K562 (cell line): ENCODE data around the gene DIPK1B. TPM values are rescaled to one million over a fixed set of nuclear protein-coding genes. Genes with fewer than 3 reads are reported as not detected.

ENCODE experiments used
- ATAC-seq: fragments of 200-7000 bp; cut with Tn5 transposase; 3 replicates; pipeline ENCODE4 v1.9.1; 2020; ENCODE audit warnings: moderate library complexity
- BruUV-seq: library from RNA; stranded (reverse); fragments of 400-500 nt; replicated peaks from 2 replicates; lab custom pipeline; 2021; lab: Mats Ljungman, UMichigan
- CTCF ChIA-PET: fragments of 300-600 bp; formaldehyde crosslinking; extraction: SDS; loops from one replicate; lab custom pipeline; 2021; ENCODE audit warnings: low intra/inter-chr PET ratio; lab: Yijun Ruan, JAX
- POLR2A ChIA-PET: fragments of 300-600, 350-650 bp; sonication (Branson Sonifier 250); formaldehyde crosslinking; extraction: SDS; loops from one replicate; lab custom pipeline; 2021; ENCODE audit warnings: antibody characterized with exemption, inconsistent platforms; lab: Yijun Ruan, JAX
- DNase-seq, 4 experiments: peaks; one replicate each; pipeline versions ENCODE4 v3.0.0 to v3.0.0-alpha.2; 2011 to 2018; ENCODE audit warnings: low spot score in 3 of 4, mixed read lengths in 3 of 4; ENCODE audit errors: extremely low read depth in 1 of 4
- FAIRE-seq: peaks from 2 replicates; lab custom pipeline; 2011; peaks lifted over from hg19 to GRCh38; lab: Jason Lieb, UNC
- H2AFZ ChIP-seq: 2 replicates; pipeline ENCODE4 v1.6.0; 2011; ENCODE audit warnings: low read depth, low read length, control low read depth, inconsistent platforms
- H3K27ac ChIP-seq: fragments of 200-600 bp; 3 replicates; pipeline ENCODE4 v1.8.0; 2011; ENCODE audit warnings: low read depth, mild to moderate bottlenecking, control low read depth, inconsistent platforms, low read length, moderate library complexity, mixed read lengths; ENCODE audit errors: extremely low read depth
- H3K27me3 ChIP-seq, 2 experiments: fragments of 300-600 bp in 1 of 2; 2 replicates in 1 of 2; 3 replicates in 1 of 2; pipeline versions ENCODE4 v1.6.0 to v1.8.0; 2011; ENCODE audit warnings: inconsistent platforms in 2 of 2, low read length in 2 of 2, mild to moderate bottlenecking in 1 of 2, mixed read lengths in 1 of 2, moderate library complexity in 1 of 2; ENCODE audit not compliant: control insufficient read depth in 2 of 2, insufficient read depth in 2 of 2
- H3K36me3 ChIP-seq: fragments of 300-600 bp; 3 replicates; pipeline ENCODE4 v1.8.0; 2011; ENCODE audit warnings: mild to moderate bottlenecking, low read length, inconsistent platforms; ENCODE audit not compliant: control insufficient read depth, insufficient read depth
- H3K4me1 ChIP-seq, 2 experiments: fragments of 200-600 bp in 1 of 2; replicated peaks in 1 of 2; 2 replicates in 1 of 2; 3 replicates in 1 of 2; pipeline versions ENCODE4 v1.5.1 to v1.8.0; 2011; ENCODE audit warnings: inconsistent platforms in 2 of 2, low read length in 2 of 2, mild to moderate bottlenecking in 1 of 2, mixed read lengths in 1 of 2, moderate library complexity in 1 of 2; ENCODE audit not compliant: control insufficient read depth in 2 of 2, insufficient read depth in 2 of 2
- H3K4me2 ChIP-seq: 2 replicates; pipeline ENCODE4 v1.6.1; 2011; ENCODE audit warnings: low read length, control low read depth, inconsistent platforms, mixed read lengths; ENCODE audit not compliant: insufficient read depth
- H3K4me3 ChIP-seq: fragments of 200-600 bp; sonication (generic), shearing (Covaris generic); 2 replicates; pipeline ENCODE4 v1.5.1; 2016; ENCODE audit warnings: control low read depth, inconsistent platforms
- H3K79me2 ChIP-seq: fragments of 200-600 bp; 3 replicates; pipeline ENCODE4 v1.8.0; 2011; ENCODE audit warnings: low read length, inconsistent platforms; ENCODE audit not compliant: control insufficient read depth, insufficient read depth
- H3K9ac ChIP-seq, 2 experiments: 2 replicates each; pipeline versions ENCODE4 v1.6.0 to v1.6.1; 2011; ENCODE audit warnings: low read depth in 2 of 2, low read length in 2 of 2, control low read depth in 1 of 2, inconsistent platforms in 1 of 2, mild to moderate bottlenecking in 1 of 2, mixed read lengths in 1 of 2; ENCODE audit not compliant: insufficient read depth in 1 of 2
- H3K9me1 ChIP-seq: one replicate; pipeline ENCODE4 v1.6.0; 2011; ENCODE audit warnings: inconsistent platforms, mild to moderate bottlenecking, low read length, moderate library complexity; ENCODE audit not compliant: control insufficient read depth, insufficient read depth
- H3K9me3 ChIP-seq: replicated peaks from 2 replicates; pipeline ENCODE4 v1.5.1; 2011; ENCODE audit warnings: low read depth, low read length, inconsistent platforms; ENCODE audit not compliant: control insufficient read depth, insufficient read depth
- H4K20me1 ChIP-seq: replicated peaks from 2 replicates; pipeline ENCODE4 v1.6.1; 2011; ENCODE audit warnings: low read length, inconsistent platforms, mixed read lengths; ENCODE audit not compliant: control insufficient read depth, insufficient read depth
- U2AF1 ChIP-seq: fragments of 200-400 bp; formaldehyde crosslinking; optimal IDR thresholded peaks from 2 replicates; pipeline ENCODE3; 2017; ENCODE audit warnings: mild to moderate bottlenecking, low read depth, low read length, moderate library complexity
- ZBTB33 ChIP-seq: sonication (generic); formaldehyde crosslinking; IDR thresholded peaks from 2 replicates; pipeline ENCODE4 v1.8.1; 2023; ENCODE audit warnings: mild to moderate bottlenecking, missing genetic modification reagents
- WGBS: fragments of 100-300 bp; shearing (Covaris generic); methylation state at CpG from one replicate; pipeline ENCODE4 v1.1.6; 2016; ENCODE audit warnings: low coverage, mixed read lengths; ENCODE audit not compliant: insufficient coverage; ENCODE audit errors: missing lambda C conversion rate; 5-methylcytosine and 5-hydroxymethylcytosine counted together
- in situ Hi-C: fragments of 300-500 bp; cut with MboI; formaldehyde crosslinking; loops from 4 replicates; pipeline ENCODE4 v1.15.0; 2018; ENCODE audit warnings: inconsistent platforms, mixed read lengths
- intact Hi-C: fragments of 100-400 bp; cut with micrococcal nuclease; formaldehyde crosslinking; loops from 2 replicates; pipeline ENCODE4 v1.14.2; 2022
- polyA plus RNA-seq, 8 experiments: library from polyadenylated mRNA; depleted of rRNA in 4 of 8; stranded (reverse) in 5 of 8; unstranded in 3 of 8; fragments of >200 nt; fragmentation: Nextera tagmentation in 2 of 8; fragmentation: Illumina TruSeq in 1 of 8; extraction: Ambion mirVana in 2 of 8; extraction: Trizol in 1 of 8; gene quantifications; 2 replicates each; pipeline versions ENCODE4 v1.2.1 to v1.2.3, GENCODE V29; 2011 to 2014; ENCODE audit warnings: inconsistent platforms in 1 of 8, missing spikeins in 1 of 8
- total RNA-seq, 7 experiments: library from RNA; depleted of rRNA in 6 of 7; stranded (reverse); fragments of >200 nt in 6 of 7; fragmentation: Illumina TruSeq in 2 of 7; extraction: Trizol in 2 of 7; gene quantifications; 2 replicates each; pipeline versions ENCODE4 v1.2.1 to v1.2.3, GENCODE V29; 2011 to 2021; ENCODE audit warnings: low replicate concordance in 1 of 7

The DIPK1B gene
- total and polyA plus RNA-seq, 9 of the 15 experiments (the other 6 are each of a cell fraction or from before 2014, with no cell fraction given): 0.08 to 22.3 (median 5.9) TPM

GRCh38 chr9:136762221-136762691, 49.9 kb downstream of the DIPK1B start:
- 0 out of 2 replicates have a peak overlapping the region, but pooled peaks have one; percentile 24 for H2AFZ ChIP-seq
- peak overlapping the region in 1 of 2 experiments; percentile 88; a peak in 2 of 4 replicates for H3K9ac ChIP-seq
- no peak for FAIRE-seq
- H3K27me3 ChIP-seq: no peaks in the 10 kb centered on the region
- TF ChIP-seq U2AF1 (no peak), ZBTB33 (0 out of 2 replicates have a peak, but pooled peaks have one; percentile 17)
- TF ChIP-seq, all 486 proteins: peak for 1
- Histone ChIP-seq H3K4me2 (no peak overlapping the region; the same call in 1 of the 2 replicates), H3K4me1 (peaks cover 10 to 78% of the 10 kb centered on the region in 2 experiments; a peak in 4 of 5 replicates), H3K79me2 (no peaks in the 10 kb centered on the region), H3K9me3 (no peaks in the 10 kb centered on the region), H3K27ac (0 out of 3 replicates have a peak overlapping the region, but pooled peaks have one; percentile 22), H3K4me3 (no peak overlapping the region), H4K20me1 (no peaks in the 10 kb centered on the region), H3K9me1 (no peaks in the 10 kb centered on the region), H3K36me3 (no peaks in the 10 kb centered on the region)
- DNase-seq (no peak), ATAC-seq (no peak)
- no TSS peak for BruUV-seq
- ChIA-PET CTCF (no interaction called here), POLR2A (interaction anchor here (1.2 to 1.6 kb wide), 2 partner anchors 11 to 16 kb away, joined by 4 to 6 read pairs; no protein-coding TSS in a partner anchor)
- in situ Hi-C loops (no loop called here), intact Hi-C loops (no loop called here)
- WGBS: 78% methylated on average over 13 of the region's 17 CpGs
